Endothelial cell of coronary artery (primary cell): ENCODE results near the gene OR7D4. TPM values are rescaled to one million over a fixed set of nuclear protein-coding genes. Genes with fewer than 3 reads are reported as not detected.

Experiments
- total RNA-seq: library from RNA; depleted of rRNA; stranded (reverse); fragments of >200 nt; gene quantifications from 2 replicates; pipeline ENCODE4 v1.2.3, GENCODE V29; 2014

Gene OR7D4
- total RNA-seq, result not detected in 2 replicates

DNA sequence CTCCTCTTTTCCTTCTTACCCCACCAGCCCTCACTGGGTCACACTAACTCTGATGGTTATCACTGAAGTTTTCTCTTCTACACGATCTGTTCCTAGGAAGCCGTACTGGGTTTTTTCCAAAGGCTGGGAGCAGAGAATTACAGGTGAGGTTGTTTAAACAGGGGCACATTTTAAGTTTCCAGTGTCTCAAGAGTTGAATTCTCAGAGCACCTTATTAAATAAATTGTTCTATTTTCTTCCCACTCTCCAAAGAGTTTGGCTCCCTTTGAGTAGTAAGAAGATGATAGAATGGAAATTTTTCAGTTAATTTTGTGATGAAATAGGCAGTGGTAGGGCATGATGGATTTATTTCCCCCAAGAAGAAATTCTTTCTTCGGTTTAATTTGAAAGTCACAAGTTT, at the start of gene OR7D4:
Gene OR7D4 (minus strand): TSS at position 101 of the 400 bp plus-strand sequence. CDS start 4,752 bp downstream, outside the sequence.

DNA sequence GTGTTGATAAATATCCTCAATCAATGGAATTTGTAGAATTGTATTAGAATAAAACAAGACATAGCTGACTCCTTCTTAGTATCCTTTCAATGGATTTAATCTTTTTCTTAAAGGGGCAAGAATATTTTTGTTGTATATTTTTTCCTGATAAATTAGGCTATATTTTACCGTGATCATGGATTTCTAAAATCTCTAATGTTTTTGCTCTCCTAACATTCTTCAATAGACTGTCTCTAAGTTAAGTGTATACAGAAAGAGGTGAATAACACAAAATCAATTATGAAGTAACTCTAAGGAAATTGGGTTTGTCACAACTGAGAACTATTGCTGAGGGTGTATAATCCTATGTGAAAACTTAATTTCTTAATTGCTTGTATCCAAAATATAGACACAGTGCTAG, 31.2 kb upstream of the OR7D4 start, which contains the start of gene OR7E24:
Gene OR7E24 (plus strand): TSS at position 301 of the 400 bp plus-strand sequence. CDS start 114 bp downstream, outside the sequence.

DNA sequence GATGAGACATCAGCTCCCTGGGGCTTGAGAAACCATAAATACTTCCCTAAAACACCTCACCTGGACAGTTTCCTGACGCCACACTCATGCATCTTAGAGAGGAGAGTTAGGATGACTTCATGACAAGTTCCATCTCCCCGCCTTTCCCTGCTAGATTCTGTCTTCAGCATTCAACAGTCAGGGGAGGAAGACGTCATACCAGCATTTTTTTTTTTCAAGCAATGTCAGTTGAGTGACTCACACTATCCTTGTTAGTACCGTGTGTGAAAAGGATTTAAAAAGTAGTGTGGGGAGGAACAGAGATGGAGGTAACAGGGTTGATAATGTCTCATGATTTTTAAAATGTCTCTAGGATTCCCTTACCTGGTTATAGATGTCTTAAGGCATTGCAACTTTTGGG, 40.5 kb downstream of the OR7D4 start, which contains the start of gene OR7D2:
Gene OR7D2 (plus strand): TSS at position 79 of the 400 bp plus-strand sequence. CDS start 6,803 bp downstream, outside the sequence.

Other genes starting within 250 kb of the OR7D4 start
- under 0.01 TPM in 1 of 2 replicates, not detected in the other for gene MUC16, start 209.2 kb downstream of the OR7D4 start, total RNA-seq
- gene OR1M1, start 132.5 kb downstream of the OR7D4 start, total RNA-seq, result not detected in 2 replicates
- not detected in 2 replicates for gene OR7G2, start 112.1 kb downstream of the OR7D4 start, total RNA-seq
- not detected in 2 replicates for gene OR7G1, start 103.8 kb downstream of the OR7D4 start, total RNA-seq
- not detected in 2 replicates for gene OR7G3, start 92.6 kb downstream of the OR7D4 start, total RNA-seq
- 12.8 and 17.0 TPM in 2 replicates for gene ZNF317, start 79.2 kb downstream of the OR7D4 start, total RNA-seq
- not detected in 2 replicates for gene OR7D2, start 40.6 kb downstream of the OR7D4 start, total RNA-seq
- gene OR7E24, start 31.3 kb upstream of the OR7D4 start, total RNA-seq, result not detected in 2 replicates
- gene ZNF699, start 90.2 kb upstream of the OR7D4 start, total RNA-seq, result 3.1 and 10.3 TPM in 2 replicates
- gene ZNF559, start 104.6 kb upstream of the OR7D4 start, total RNA-seq, result 11.1 and 14.1 TPM in 2 replicates
- 0.72 and 1.2 TPM in 2 replicates for gene ZNF177, start 143.4 kb upstream of the OR7D4 start, total RNA-seq
- 8.3 and 8.7 TPM in 2 replicates for gene ZNF266, start 216.0 kb upstream of the OR7D4 start, total RNA-seq